ENCODE measurements around the gene C14orf132. TPM values are rescaled to one million over a fixed set of nuclear protein-coding genes. Genes with fewer than 3 reads are reported as not detected.

The C14orf132 gene
- total RNA-seq, 4 donors from 2014 or later, result 7.8 to 16.9 (median 15.0) TPM

DNA sequence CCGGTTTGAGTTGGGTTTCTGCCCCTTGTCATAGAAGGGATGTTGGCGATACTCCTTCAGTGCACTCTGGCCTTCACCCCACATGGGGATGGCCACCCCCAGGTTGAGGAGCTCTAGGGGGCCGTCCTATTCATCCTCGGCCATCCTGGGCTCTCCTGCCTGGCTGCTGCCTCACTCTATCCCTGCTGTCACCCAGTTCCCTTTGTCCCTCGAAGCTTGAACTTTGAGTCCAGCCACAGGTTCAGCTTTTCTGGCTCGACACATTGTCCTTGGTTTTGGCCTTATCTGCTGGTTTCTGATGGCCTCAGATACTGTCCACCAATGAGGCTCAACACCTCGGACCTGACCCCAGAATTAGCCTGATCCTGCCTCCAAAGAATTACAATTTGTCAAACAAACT is 58.6 kb downstream of the C14orf132 start:
- Histone ChIP-seq H3K4me3 (no peak overlapping the region), H3K27ac (no peak overlapping the region), H3K9me3 (no peaks in the 10 kb centered on the region), H3K36me3 (no peaks in the 10 kb centered on the region), H3K27me3 (peaks cover 0 to 6% of the 10 kb centered on the region in 2 donors), H3K4me1 (peaks cover 0 to 32% (median 0%) of the 10 kb centered on the region in 4 donors)
- WGBS, 2 donors, result 66 to 67% methylated on average over 7 of the region's 7 CpGs
- no peak for TF ChIP-seq CTCF (IDR thresholded peaks at IDR 0.05)
- TF ChIP-seq POLR2A (IDR thresholded peaks at IDR 0.05), result no peak
- TF ChIP-seq EP300 (IDR thresholded peaks at IDR 0.05), result no peak
- no peak for DNase-seq (ENCODE audit: low spot score in 2 of 2)

- Histone ChIP-seq H3K27ac (no peak overlapping the region), H3K4me3 (no peak overlapping the region), H3K4me1 (peaks cover 0 to 32% (median 0%) of the 10 kb centered on the region in 4 donors), H3K36me3 (no peaks in the 10 kb centered on the region), H3K27me3 (peaks cover 0 to 6% of the 10 kb centered on the region in 2 donors), H3K9me3 (peaks cover 0 to 3% (median 0%) of the 10 kb centered on the region in 4 donors)
- 34 to 39% methylated on average over 6 of the region's 6 CpGs for whole genome bisulfite sequencing, 2 donors
- TF ChIP-seq CTCF (IDR thresholded peaks at IDR 0.05) (peak; percentile 26 to 60 (median 46)), EP300 (IDR thresholded peaks at IDR 0.05) (no peak)
- DNase-seq (ENCODE audit: low spot score in 2 of 2), result no peak
Observed at GRCh38 chr14:96098309-96098998, 59.3 kb downstream of the C14orf132 start.

DNA sequence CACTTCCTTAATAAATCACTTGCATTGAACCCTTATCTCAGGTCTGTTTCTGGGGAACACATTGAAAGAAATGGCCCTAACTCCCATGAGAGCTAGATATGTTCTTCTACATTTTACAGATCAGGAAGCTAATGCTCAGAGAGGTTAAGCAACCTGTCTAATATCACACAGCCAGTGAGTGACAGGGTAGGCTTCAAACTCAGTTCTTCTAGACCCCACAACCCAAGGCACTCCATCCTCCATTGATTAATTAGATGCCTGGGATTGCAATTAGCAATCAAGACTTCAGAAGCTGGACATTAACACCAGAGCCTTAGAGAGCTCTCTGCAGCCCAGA is 59.8 kb downstream of the C14orf132 start:
- Histone ChIP-seq H3K9me3 (peaks cover 0 to 6% (median 0%) of the 10 kb centered on the region in 4 donors), H3K4me1 (peaks cover 0 to 32% (median 0%) of the 10 kb centered on the region in 4 donors), H3K27me3 (peaks cover 0 to 6% of the 10 kb centered on the region in 2 donors), H3K27ac (no peak overlapping the region), H3K4me3 (no peak overlapping the region), H3K36me3 (no peaks in the 10 kb centered on the region)
- TF ChIP-seq CTCF (IDR thresholded peaks at IDR 0.05) (peak in 1 of 5 experiments; percentile 2), POLR2A (IDR thresholded peaks at IDR 0.05) (no peak)
- DNase-seq (ENCODE audit: low spot score in 2 of 2), result no peak

GRCh38 chr14:96100161-96101064 is 61.3 kb downstream of the C14orf132 start:
- H3K36me3 ChIP-seq, result no peaks in the 10 kb centered on the region
- 27 to 32% methylated on average over 22 of the region's 22 CpGs for WGBS, 2 donors
- H3K27ac ChIP-seq, result peak overlapping the region in 2 of 4 donors; percentile 50 to 82
- peaks cover 0 to 42% (median 0%) of the 10 kb centered on the region in 4 donors for H3K4me1 ChIP-seq
- peaks cover 0 to 6% of the 10 kb centered on the region in 2 donors for H3K27me3 ChIP-seq
- peak; percentile 79 to 89 for DNase-seq (ENCODE audit: low spot score in 2 of 2)
- TF ChIP-seq EP300 (IDR thresholded peaks at IDR 0.05) (no peak), CTCF (IDR thresholded peaks at IDR 0.05) (peak; percentile 71 to 92 (median 82))
- no peak overlapping the region for H3K4me3 ChIP-seq
- peaks cover 0 to 6% (median 0%) of the 10 kb centered on the region in 4 donors for H3K9me3 ChIP-seq
